GM19452 (cell line): Measurements from ENCODE around the gene THSD4.

Experiments
- ATAC-seq: cut with Tn5 transposase; IDR thresholded peaks from one replicate; pipeline ENCODE4 v1.9.1; 2021; ENCODE audit not compliant: unreplicated experiment

Gene THSD4

GRCh38 chr15:71444032-71444810, 328.9 kb downstream of the THSD4 start:
- ATAC-seq: no peak

- no peak for ATAC-seq
Observed at GRCh38 chr15:71444866-71445590, 329.8 kb downstream of the THSD4 start.

- ATAC-seq: no peak
Observed at GRCh38 chr15:71447328-71448250, 332.3 kb downstream of the THSD4 start.

GRCh38 chr15:71448688-71449114, 333.4 kb downstream of the THSD4 start:
- ATAC-seq: no peak

- ATAC-seq: no peak
Observed at GRCh38 chr15:71449363-71449762, 334.1 kb downstream of the THSD4 start.

GRCh38 chr15:71449956-71450355, 334.7 kb downstream of the THSD4 start:
- ATAC-seq: no peak

- ATAC-seq: no peak
Observed at GRCh38 chr15:71451130-71451529, 335.9 kb downstream of the THSD4 start.

GRCh38 chr15:71452893-71453292, 337.6 kb downstream of the THSD4 start:
- no peak for ATAC-seq

GRCh38 chr15:71454462-71454996, 339.3 kb downstream of the THSD4 start:
- ATAC-seq: no peak

GRCh38 chr15:71455107-71455506, 339.8 kb downstream of the THSD4 start:
- no peak for ATAC-seq

GRCh38 chr15:71455878-71456277, 340.6 kb downstream of the THSD4 start:
- no peak for ATAC-seq

- ATAC-seq: no peak
Observed at GRCh38 chr15:71456362-71456761, 341.1 kb downstream of the THSD4 start.

- no peak for ATAC-seq
Observed at GRCh38 chr15:71456811-71457210, 341.5 kb downstream of the THSD4 start.

GRCh38 chr15:71458089-71458660, 342.9 kb downstream of the THSD4 start:
- ATAC-seq: no peak

GRCh38 chr15:71461748-71462147, 346.5 kb downstream of the THSD4 start:
- ATAC-seq: no peak

- no peak for ATAC-seq
Observed at GRCh38 chr15:71462638-71463037, 347.4 kb downstream of the THSD4 start.

- ATAC-seq: no peak
Observed at GRCh38 chr15:71463156-71463665, 347.9 kb downstream of the THSD4 start.

GRCh38 chr15:71465131-71465955, 350.1 kb downstream of the THSD4 start:
- ATAC-seq: no peak

GRCh38 chr15:71468715-71469114, 353.4 kb downstream of the THSD4 start:
- no peak for ATAC-seq

- ATAC-seq: no peak
Observed at GRCh38 chr15:71469413-71469812, 354.1 kb downstream of the THSD4 start.
